HepG2 (cell line): ENCODE results near the gene HES6. TPM values are rescaled to one million over a fixed set of nuclear protein-coding genes. Genes with fewer than 3 reads are reported as not detected.

Experiments used
- AKAP8 ChIP-seq: sonication (generic); formaldehyde crosslinking; IDR thresholded peaks from 2 replicates; pipeline ENCODE4 v1.5.1; 2020; ENCODE audit warnings: mild to moderate bottlenecking, missing genetic modification reagents
- CSRNP1 ChIP-seq: sonication (generic); formaldehyde crosslinking; IDR thresholded peaks from 2 replicates; pipeline ENCODE4 v1.8.1; 2023; ENCODE audit warnings: mild to moderate bottlenecking, missing genetic modification reagents
- E2F5 ChIP-seq: sonication (generic); formaldehyde crosslinking; conservative IDR thresholded peaks from 2 replicates; pipeline ENCODE4 v1.4.0; 2020; ENCODE audit warnings: missing genetic modification reagents
- FOXJ3 ChIP-seq: sonication (generic); formaldehyde crosslinking; IDR thresholded peaks from 2 replicates; pipeline ENCODE4 v1.4.0; 2020; ENCODE audit warnings: missing genetic modification reagents, mild to moderate bottlenecking, borderline replicate concordance
- FOXO1 ChIP-seq: sonication (generic); formaldehyde crosslinking; IDR thresholded peaks from 2 replicates; pipeline ENCODE4 v1.4.0; 2020; ENCODE audit warnings: missing genetic modification reagents
- GABPA ChIP-seq, 2 experiments: IDR thresholded peaks; 2 replicates each; pipeline ENCODE4 v1.6.1; 2011 to 2016; ENCODE audit warnings: low read depth in 2 of 2, low read length in 1 of 2, missing biosample characterization in 1 of 2, missing genetic modification characterization in 1 of 2
- KAT8 ChIP-seq: IDR thresholded peaks from 2 replicates; pipeline ENCODE4 v1.6.1; 2016; ENCODE audit warnings: missing genetic modification reagents, missing compliant biosample characterization
- KLF12 ChIP-seq: sonication (generic); formaldehyde crosslinking; IDR thresholded peaks from 2 replicates; pipeline ENCODE4 v1.4.0; 2020; ENCODE audit warnings: missing genetic modification reagents, borderline replicate concordance
- NFE2L1 ChIP-seq: sonication (generic); formaldehyde crosslinking; IDR thresholded peaks from 2 replicates; pipeline ENCODE4 v1.4.0; 2020; ENCODE audit warnings: missing genetic modification reagents, mild to moderate bottlenecking, borderline replicate concordance
- NFYC ChIP-seq: IDR thresholded peaks from 2 replicates; pipeline ENCODE4 v1.6.1; 2016; ENCODE audit warnings: missing genetic modification reagents, missing compliant biosample characterization
- PRDM10 ChIP-seq: sonication (generic); formaldehyde crosslinking; IDR thresholded peaks from 2 replicates; pipeline ENCODE4 v1.4.0; 2020; ENCODE audit warnings: low read depth, missing genetic modification reagents
- RBFOX2 ChIP-seq: fragments of 200-400 bp; formaldehyde crosslinking; IDR thresholded peaks from 2 replicates; pipeline ENCODE4 v1.6.1; 2017; ENCODE audit warnings: low read depth, mild to moderate bottlenecking, low read length
- TMF1 ChIP-seq: sonication (generic); formaldehyde crosslinking; IDR thresholded peaks from 2 replicates; pipeline ENCODE4 v1.8.1; 2022; ENCODE audit warnings: low read depth, missing genetic modification reagents
- YEATS2 ChIP-seq: sonication (generic); formaldehyde crosslinking; IDR thresholded peaks from 2 replicates; pipeline ENCODE4 v1.4.0; 2020; ENCODE audit warnings: missing genetic modification reagents, borderline replicate concordance
- ZNF230 ChIP-seq: sonication (generic); formaldehyde crosslinking; IDR thresholded peaks from 2 replicates; pipeline ENCODE4 v1.4.0; 2020; ENCODE audit warnings: mild to moderate bottlenecking, missing genetic modification reagents
- ZNF274 ChIP-seq: sonication (generic); formaldehyde crosslinking; IDR thresholded peaks from 2 replicates; pipeline ENCODE4 v1.5.1; 2020; ENCODE audit warnings: mild to moderate bottlenecking, missing genetic modification reagents
- ZNF383 ChIP-seq: sonication (generic); formaldehyde crosslinking; IDR thresholded peaks from 2 replicates; pipeline ENCODE4 v1.4.0; 2020; ENCODE audit warnings: missing genetic modification reagents, mild to moderate bottlenecking, borderline replicate concordance
- ZNF441 ChIP-seq: sonication (generic); formaldehyde crosslinking; IDR thresholded peaks from 2 replicates; pipeline ENCODE4 v1.7.0; 2021; ENCODE audit warnings: missing genetic modification reagents, borderline replicate concordance
- ZNF552 ChIP-seq: sonication (generic); formaldehyde crosslinking; IDR thresholded peaks from 2 replicates; pipeline ENCODE4 v1.9.0; 2022; ENCODE audit warnings: missing genetic modification reagents, mild to moderate bottlenecking, borderline replicate concordance
- ZNF563 ChIP-seq: sonication (generic); formaldehyde crosslinking; IDR thresholded peaks from 2 replicates; pipeline ENCODE4 v1.8.0; 2022; ENCODE audit warnings: mild to moderate bottlenecking, moderate library complexity, missing genetic modification reagents
- ZNF891 ChIP-seq: sonication (generic); formaldehyde crosslinking; IDR thresholded peaks from 2 replicates; pipeline ENCODE4 v1.5.0; 2020; ENCODE audit warnings: mild to moderate bottlenecking, missing genetic modification reagents
- polyA plus RNA-seq, 8 experiments: library from polyadenylated mRNA; depleted of rRNA in 3 of 8; stranded (reverse) in 7 of 8; unstranded in 1 of 8; fragments of >200 nt; fragmentation: Illumina TruSeq in 4 of 8; extraction: Trizol in 4 of 8; gene quantifications; 2 replicates each; pipeline versions ENCODE4 v1.2.1 to v1.2.3, GENCODE V29; 2011 to 2016; ENCODE audit warnings: low read depth in 4 of 8, missing spikeins in 1 of 8, mixed read lengths in 1 of 8; ENCODE audit not compliant: insufficient read depth in 1 of 8
- total RNA-seq, 5 experiments: library from RNA; depleted of rRNA; stranded (reverse); fragments of >200 nt; fragmentation: Illumina TruSeq; extraction: Trizol; gene quantifications; 2 replicates each; pipeline ENCODE4 v1.2.3, GENCODE V29; 2016; ENCODE audit warnings: low read depth in 1 of 5
- TF ChIP-seq, protein P1 (sequence below): sonication (generic); formaldehyde crosslinking; IDR thresholded peaks from 2 replicates; pipeline ENCODE4 v1.5.0; 2020; ENCODE audit warnings: missing genetic modification reagents

Gene HES6
- total and polyA plus RNA-seq, 2 of the 13 experiments (the other 11 are each of a cell fraction or from before 2014, with no cell fraction given), result 19.5 to 82.8 TPM

- TF ChIP-seq FOXO1 (peak; percentile 39; the same call in 1 of the 2 replicates), AKAP8 (CRISPR knock-in tag) (peak; percentile 38; the same call in 1 of the 2 replicates), ZNF552 (CRISPR knock-in tag) (no peak), GABPA (IDR thresholded peaks at IDR 0.05; ENCODE audit: low read depth, low read length) (no peak), GABPA (CRISPR knock-in tag; IDR thresholded peaks at IDR 0.05; ENCODE audit: low read depth) (peak; percentile 90), ZNF230 (CRISPR knock-in tag) (no peak), ZNF441 (CRISPR knock-in tag) (peak; percentile 68; the same call in 1 of the 2 replicates), KLF12 (CRISPR knock-in tag) (0 out of 2 replicates have a peak, but pooled peaks have one; percentile 22), E2F5 (CRISPR knock-in tag) (peak; percentile 85), KAT8 (CRISPR knock-in tag) (peak; percentile 89), CSRNP1 (CRISPR knock-in tag) (peak; percentile 17; the same call in 1 of the 2 replicates), PRDM10 (peak; percentile 99), NFYC (CRISPR knock-in tag) (peak; percentile 97), ZNF563 (peak; percentile 55), ZNF891 (CRISPR knock-in tag) (no peak), NFE2L1 (no peak), TMF1 (peak; percentile 93), YEATS2 (peak; percentile 77), FOXJ3 (CRISPR knock-in tag) (no peak), ZNF383 (CRISPR knock-in tag) (no peak), RBFOX2 (peak; percentile 87), ZNF274 (CRISPR knock-in tag) (no peak)
- TF ChIP-seq, protein P1, sequence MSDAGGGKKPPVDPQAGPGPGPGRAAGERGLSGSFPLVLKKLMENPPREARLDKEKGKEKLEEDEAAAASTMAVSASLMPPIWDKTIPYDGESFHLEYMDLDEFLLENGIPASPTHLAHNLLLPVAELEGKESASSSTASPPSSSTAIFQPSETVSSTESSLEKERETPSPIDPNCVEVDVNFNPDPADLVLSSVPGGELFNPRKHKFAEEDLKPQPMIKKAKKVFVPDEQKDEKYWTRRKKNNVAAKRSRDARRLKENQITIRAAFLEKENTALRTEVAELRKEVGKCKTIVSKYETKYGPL (CRISPR knock-in tag), result peak; percentile 96
Measured at GRCh38 chr2:238288650-238289573, 49.1 kb upstream of the HES6 start (continued).
